ENCODE measurements around the gene USP40.

USP40 gene

GRCh38 chr2:233499928-233500327 lies 66.7 kb downstream of the USP40 start:
- TF ChIP-seq EZH2phosphoT487 (IDR thresholded peaks at IDR 0.05; ENCODE audit: borderline replicate concordance): no peak
- TF ChIP-seq, protein P1, sequence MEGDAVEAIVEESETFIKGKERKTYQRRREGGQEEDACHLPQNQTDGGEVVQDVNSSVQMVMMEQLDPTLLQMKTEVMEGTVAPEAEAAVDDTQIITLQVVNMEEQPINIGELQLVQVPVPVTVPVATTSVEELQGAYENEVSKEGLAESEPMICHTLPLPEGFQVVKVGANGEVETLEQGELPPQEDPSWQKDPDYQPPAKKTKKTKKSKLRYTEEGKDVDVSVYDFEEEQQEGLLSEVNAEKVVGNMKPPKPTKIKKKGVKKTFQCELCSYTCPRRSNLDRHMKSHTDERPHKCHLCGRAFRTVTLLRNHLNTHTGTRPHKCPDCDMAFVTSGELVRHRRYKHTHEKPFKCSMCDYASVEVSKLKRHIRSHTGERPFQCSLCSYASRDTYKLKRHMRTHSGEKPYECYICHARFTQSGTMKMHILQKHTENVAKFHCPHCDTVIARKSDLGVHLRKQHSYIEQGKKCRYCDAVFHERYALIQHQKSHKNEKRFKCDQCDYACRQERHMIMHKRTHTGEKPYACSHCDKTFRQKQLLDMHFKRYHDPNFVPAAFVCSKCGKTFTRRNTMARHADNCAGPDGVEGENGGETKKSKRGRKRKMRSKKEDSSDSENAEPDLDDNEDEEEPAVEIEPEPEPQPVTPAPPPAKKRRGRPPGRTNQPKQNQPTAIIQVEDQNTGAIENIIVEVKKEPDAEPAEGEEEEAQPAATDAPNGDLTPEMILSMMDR (conservative IDR thresholded peaks at IDR 0.05; ENCODE audit: low read length): no peak
- H3K36me3 ChIP-seq (ENCODE audit: insufficient read depth, low read length): no peaks in the 10 kb centered on the region

DNA sequence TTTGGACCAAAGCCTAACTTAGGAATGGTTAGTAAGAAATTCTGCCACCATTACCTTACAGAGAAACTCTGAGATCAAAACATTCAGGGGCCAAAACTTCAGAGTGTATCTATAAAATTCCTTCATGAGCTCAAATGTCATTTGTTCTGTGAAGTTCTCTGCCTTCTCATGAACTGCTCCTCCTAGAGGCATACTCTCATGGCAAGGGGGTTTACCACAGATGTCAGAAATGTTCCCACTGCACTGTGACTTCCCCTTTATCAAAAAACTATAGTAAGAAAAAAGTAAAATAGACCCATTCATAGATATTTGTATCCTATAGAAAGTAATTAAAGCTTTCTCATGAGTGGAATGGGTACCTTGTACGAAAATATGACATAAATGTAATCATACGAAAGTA lies 68.5 kb downstream of the USP40 start:
- Histone ChIP-seq H3K9me2 (replicated peaks; ENCODE audit: low read depth, low read length) (no peaks in the 10 kb centered on the region), H4K20me1 (ENCODE audit: insufficient read depth, low read length, poor library complexity, severe bottlenecking) (no peaks in the 10 kb centered on the region), H3K9me3 (ENCODE audit: insufficient read depth, low read depth, low read length) (peaks cover 7% of the 10 kb centered on the region), H3K9ac (ENCODE audit: low read depth, low read length, poor library complexity, severe bottlenecking) (no peak overlapping the region), H3K36me3 (ENCODE audit: insufficient read depth, low read length) (no peaks in the 10 kb centered on the region), H2AFZ (ENCODE audit: low read length) (no peak overlapping the region), H3K4me2 (ENCODE audit: low read depth, low read length, poor library complexity, severe bottlenecking) (peak overlapping the region; percentile 16), H3K4me1 (ENCODE audit: insufficient read depth, low read length, poor library complexity, severe bottlenecking) (peaks cover 12% of the 10 kb centered on the region), H3K79me2 (ENCODE audit: insufficient read depth, low read length) (no peaks in the 10 kb centered on the region), H3K4me3 (ENCODE audit: low read length, poor library complexity, severe bottlenecking) (no peak overlapping the region), H3F3A (ENCODE audit: low read depth) (no peaks in the 10 kb centered on the region), H3K27me3 (ENCODE audit: insufficient read depth, low read length, poor library complexity, severe bottlenecking) (no peaks in the 10 kb centered on the region)
- TF ChIP-seq, protein P1 (conservative IDR thresholded peaks at IDR 0.05; ENCODE audit: low read length): peak; percentile 33
- TF ChIP-seq EZH2phosphoT487 (IDR thresholded peaks at IDR 0.05; ENCODE audit: borderline replicate concordance): no peak

More at GRCh38 chr2:233499928-233500327, 66.7 kb downstream of the USP40 start:
- H3K4me3 ChIP-seq (ENCODE audit: low read length, poor library complexity, severe bottlenecking): no peak overlapping the region
- H3K27me3 ChIP-seq (ENCODE audit: insufficient read depth, low read length, poor library complexity, severe bottlenecking): no peaks in the 10 kb centered on the region
- H3K4me1 ChIP-seq (ENCODE audit: insufficient read depth, low read length, poor library complexity, severe bottlenecking): peaks cover 12% of the 10 kb centered on the region
- no peak overlapping the region for H2AFZ ChIP-seq (ENCODE audit: low read length)
- H3F3A ChIP-seq (ENCODE audit: low read depth): no peaks in the 10 kb centered on the region
- H3K9me3 ChIP-seq (ENCODE audit: insufficient read depth, low read depth, low read length): peaks cover 17% of the 10 kb centered on the region
- no peaks in the 10 kb centered on the region for H3K79me2 ChIP-seq (ENCODE audit: insufficient read depth, low read length)
- no peak overlapping the region for H3K9ac ChIP-seq (ENCODE audit: low read depth, low read length, poor library complexity, severe bottlenecking)
- no peaks in the 10 kb centered on the region for H4K20me1 ChIP-seq (ENCODE audit: insufficient read depth, low read length, poor library complexity, severe bottlenecking)
- no peaks in the 10 kb centered on the region for H3K9me2 ChIP-seq (replicated peaks; ENCODE audit: low read depth, low read length)
- H3K4me2 ChIP-seq (ENCODE audit: low read depth, low read length, poor library complexity, severe bottlenecking): no peak overlapping the region

DNA sequence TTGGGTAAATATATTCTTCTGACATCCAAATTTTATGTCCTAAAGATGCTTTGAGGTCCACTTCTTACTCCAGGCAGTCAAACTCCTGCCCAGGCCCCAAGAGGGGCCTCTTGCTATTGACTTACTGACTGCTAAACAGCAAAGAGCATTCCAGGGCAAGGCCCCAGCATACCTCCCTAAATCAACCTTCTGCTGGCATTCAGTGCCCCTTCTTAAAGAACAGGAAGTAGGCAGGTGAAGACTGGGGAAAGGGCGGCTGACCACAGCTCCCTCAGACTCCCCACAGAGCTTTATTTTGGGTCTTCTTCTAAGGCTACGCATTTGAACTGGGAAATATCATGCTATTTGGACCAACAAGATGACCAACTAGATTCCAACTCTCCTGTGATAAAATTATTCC lies 68.9 kb downstream of the USP40 start:
- peaks cover 3% of the 10 kb centered on the region for H3K9me3 ChIP-seq (ENCODE audit: insufficient read depth, low read depth, low read length)
- H2AFZ ChIP-seq (ENCODE audit: low read length): no peak overlapping the region
- H3K4me3 ChIP-seq (ENCODE audit: low read length, poor library complexity, severe bottlenecking): no peak overlapping the region
- H3K9ac ChIP-seq (ENCODE audit: low read depth, low read length, poor library complexity, severe bottlenecking): no peak overlapping the region
- no peaks in the 10 kb centered on the region for H3K79me2 ChIP-seq (ENCODE audit: insufficient read depth, low read length)
- H4K20me1 ChIP-seq (ENCODE audit: insufficient read depth, low read length, poor library complexity, severe bottlenecking): no peaks in the 10 kb centered on the region
- H3K9me2 ChIP-seq (replicated peaks; ENCODE audit: low read depth, low read length): no peaks in the 10 kb centered on the region
- H3K4me2 ChIP-seq (ENCODE audit: low read depth, low read length, poor library complexity, severe bottlenecking): peak overlapping the region; percentile 16
- no peaks in the 10 kb centered on the region for H3K36me3 ChIP-seq (ENCODE audit: insufficient read depth, low read length)
- H3F3A ChIP-seq (ENCODE audit: low read depth): no peaks in the 10 kb centered on the region
- TF ChIP-seq, protein P1 (conservative IDR thresholded peaks at IDR 0.05; ENCODE audit: low read length): no peak
- TF ChIP-seq EZH2phosphoT487 (IDR thresholded peaks at IDR 0.05; ENCODE audit: borderline replicate concordance): no peak
- peaks cover 12% of the 10 kb centered on the region for H3K4me1 ChIP-seq (ENCODE audit: insufficient read depth, low read length, poor library complexity, severe bottlenecking)
- no peaks in the 10 kb centered on the region for H3K27me3 ChIP-seq (ENCODE audit: insufficient read depth, low read length, poor library complexity, severe bottlenecking)

All from Loucy (cell line).